Sigmoid colon (tissue), 3 donors: ENCODE measurements around the gene SLC10A1.

Experiments used
- CTCF ChIP-seq, 4 experiments: fragments of 450-650 bp in 3 of 4; fragments of 200-600 bp in 1 of 4; IDR thresholded peaks; one replicate each; pipeline ENCODE4 v1.5.1; 2016 to 2019; ENCODE audit warnings: antibody characterized with exemption in 4 of 4, mild to moderate bottlenecking in 3 of 4, moderate library complexity in 2 of 4
- POLR2A ChIP-seq, 2 donors: fragments of 450-650 bp; IDR thresholded peaks; one replicate each; pipeline ENCODE4 v1.6.1; 2016; ENCODE audit warnings: antibody characterized with exemption in 2 of 2, mild to moderate bottlenecking in 2 of 2, moderate library complexity in 2 of 2

GRCh38 chr14:69795691-69796090 is 1.4 kb downstream of the SLC10A1 start:
- no peak for TF ChIP-seq CTCF (IDR thresholded peaks at IDR 0.05)
- TF ChIP-seq POLR2A (IDR thresholded peaks at IDR 0.05): no peak
